ENCODE data around the gene WDR18.
"Not testable (repeated sequence)": the region's sequence is repeated elsewhere in the genome, so short reads cannot be mapped to it uniquely, and the experiment has no call there.

The WDR18 gene

GRCh38 chr19:948842-949496 is 35.2 kb upstream of the WDR18 start:
- no peak for DNase-seq (ENCODE audit: low read depth in 2 of 2)

- DNase-seq (ENCODE audit: low read depth in 2 of 2), result no peak
Observed at GRCh38 chr19:950352-951066, 33.6 kb upstream of the WDR18 start.

- no peak for DNase-seq (ENCODE audit: low read depth in 2 of 2)
Observed at GRCh38 chr19:952049-952679, 32.0 kb upstream of the WDR18 start.

GRCh38 chr19:952680-953444 is 31.3 kb upstream of the WDR18 start:
- DNase-seq (ENCODE audit: low read depth in 2 of 2), result no peak

GRCh38 chr19:953445-954271 is 30.5 kb upstream of the WDR18 start:
- DNase-seq (ENCODE audit: low read depth in 2 of 2), result no peak

- no peak for DNase-seq (ENCODE audit: low read depth in 2 of 2)
Observed at GRCh38 chr19:954272-954671, 29.9 kb upstream of the WDR18 start.

DNA sequence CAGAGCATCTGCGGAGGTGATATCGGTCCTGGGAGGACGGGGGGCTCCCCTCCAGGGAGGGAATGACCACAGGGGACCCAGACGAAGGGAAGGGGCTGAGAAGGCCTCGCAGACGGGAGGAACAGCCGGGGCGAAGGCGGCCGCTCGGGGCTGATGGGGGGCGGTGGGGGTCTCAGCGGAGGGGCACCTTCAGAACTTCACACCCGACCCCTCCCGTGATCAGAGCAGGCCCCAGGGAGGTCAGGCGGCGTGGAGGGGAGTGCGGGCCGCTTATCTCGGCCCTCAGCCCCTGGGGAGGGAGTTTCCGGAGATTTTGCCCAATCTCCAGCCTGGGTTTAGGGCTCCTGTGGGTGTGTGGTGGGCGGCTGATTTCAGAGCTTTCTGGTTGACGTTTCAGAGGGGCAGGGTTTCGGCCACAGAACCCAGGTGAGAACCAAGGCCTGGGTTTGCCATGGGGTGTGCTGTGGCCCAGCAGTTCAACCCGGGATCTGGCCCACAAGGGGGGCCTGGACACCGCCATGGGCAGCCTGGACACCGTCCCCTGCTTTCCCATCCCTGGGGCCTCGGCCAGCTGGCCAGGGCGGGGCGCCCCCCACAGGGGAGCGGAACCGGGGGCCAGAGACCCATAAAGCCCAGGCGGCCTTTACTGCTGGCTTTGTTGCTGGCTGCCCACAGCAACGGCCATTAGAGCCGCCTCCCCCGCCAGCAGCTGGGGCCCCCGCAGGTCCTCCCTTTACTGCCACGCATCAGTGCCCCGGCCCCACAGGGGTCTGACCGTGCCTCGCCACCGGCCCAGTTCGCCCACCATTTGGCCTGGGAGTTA is 29.3 kb upstream of the WDR18 start:
- no peak for DNase-seq (ENCODE audit: low read depth in 2 of 2)

DNA sequence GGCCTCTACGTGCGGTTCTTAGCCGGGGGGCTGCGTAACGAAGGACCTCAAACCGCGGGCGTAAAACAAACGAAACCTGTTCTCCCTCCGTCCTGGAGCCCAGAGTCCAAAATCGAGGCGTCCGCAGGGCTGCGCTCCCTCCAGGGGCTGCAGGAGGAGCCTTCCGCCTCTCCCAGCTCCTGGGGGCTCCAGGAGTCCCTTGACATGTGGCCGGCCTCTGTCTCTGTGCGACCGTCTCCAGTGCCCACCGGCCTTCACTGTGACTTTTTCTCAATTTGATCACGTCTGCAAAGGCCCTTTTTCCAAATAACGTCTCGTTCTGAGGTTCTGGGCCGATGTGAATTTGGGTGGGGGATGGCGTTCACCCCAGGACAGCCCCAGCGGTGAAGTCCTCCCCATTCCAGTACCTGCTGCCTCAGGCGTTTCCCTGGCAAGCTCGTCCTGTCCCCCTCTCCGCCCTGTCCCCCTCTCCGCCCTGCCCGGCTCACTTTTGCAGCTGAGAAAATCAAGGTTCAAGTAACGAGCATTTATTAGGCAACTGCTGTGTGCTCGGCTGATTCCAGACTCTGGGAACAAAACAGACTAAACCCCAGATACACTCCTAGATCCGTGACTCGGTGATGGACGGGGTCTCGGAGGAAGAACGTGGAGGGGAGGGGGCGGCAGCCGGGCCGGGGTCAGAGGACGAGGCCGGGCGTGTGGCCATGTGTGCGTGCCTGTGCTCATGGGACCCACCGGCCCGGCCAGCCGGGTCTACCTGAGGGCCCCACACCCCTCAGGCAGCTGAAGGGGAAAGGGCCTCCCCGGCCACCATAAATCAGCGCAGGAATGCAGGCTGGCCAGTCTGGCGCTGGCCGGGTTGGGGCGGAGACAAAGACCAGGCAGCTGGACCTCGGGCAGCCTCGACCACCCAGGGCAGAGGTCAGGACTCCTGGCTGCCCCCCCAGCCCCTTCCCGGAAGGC is 28.1 kb upstream of the WDR18 start:
- no peak for DNase-seq (ENCODE audit: low read depth in 2 of 2)

DNA sequence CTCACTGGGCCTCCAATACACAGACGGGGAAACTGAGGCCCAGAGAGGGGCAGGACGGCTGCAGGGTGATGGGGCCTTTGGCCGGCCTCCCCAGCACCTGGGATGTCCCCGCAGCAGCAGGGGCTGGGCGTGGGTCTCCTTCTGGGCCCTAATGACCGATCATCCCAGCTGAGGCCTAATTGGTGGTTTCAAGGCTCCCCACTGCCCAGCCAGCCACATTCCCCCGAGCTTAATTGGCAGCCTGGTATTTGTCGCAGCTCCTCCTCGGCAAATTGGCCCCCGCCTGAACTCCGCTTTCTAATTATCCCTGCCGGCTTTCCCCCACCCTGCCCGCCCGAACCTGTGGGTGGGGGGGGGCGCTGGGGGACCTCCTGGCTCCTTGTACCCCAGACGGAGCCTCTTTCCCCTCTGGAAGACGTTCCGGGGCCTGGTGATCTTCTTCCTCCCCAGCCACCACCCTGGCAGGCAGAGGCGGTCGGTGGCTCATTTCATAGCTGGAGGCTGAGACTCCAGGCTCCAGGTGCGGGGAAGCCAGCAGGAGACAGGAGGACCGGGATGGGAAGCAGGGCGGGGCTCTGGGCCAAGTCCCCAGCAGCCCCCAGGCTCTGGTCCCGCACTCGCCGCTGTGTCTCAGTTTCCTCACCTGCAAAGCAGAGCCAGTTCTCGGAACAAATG is 27.2 kb upstream of the WDR18 start:
- DNase-seq (ENCODE audit: low read depth in 2 of 2), result no peak

DNA sequence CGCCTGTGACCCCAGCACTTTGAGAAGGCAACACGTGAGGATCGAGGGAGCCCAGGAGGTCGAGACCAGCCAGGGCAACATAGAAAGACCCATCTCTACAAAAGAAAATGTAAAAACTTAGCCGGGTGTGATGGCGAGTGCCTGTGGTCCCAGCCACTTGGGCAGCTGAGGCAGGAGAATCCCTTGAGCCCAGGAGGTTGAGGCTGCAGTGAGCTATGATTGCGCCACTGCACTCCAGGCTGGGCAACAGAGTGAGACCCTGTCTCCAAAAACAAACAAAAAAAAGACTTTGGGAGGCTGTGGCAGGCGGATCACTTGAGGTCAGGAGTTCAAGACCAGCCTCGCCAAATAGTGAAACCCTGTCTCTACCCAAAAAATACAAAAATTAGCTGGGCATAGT is 26.6 kb upstream of the WDR18 start:
- not testable (repeated sequence) for DNase-seq (ENCODE audit: low read depth in 2 of 2)

- DNase-seq (ENCODE audit: low read depth in 2 of 2), result peak; percentile 33 to 37
Observed at GRCh38 chr19:958967-959855, 24.9 kb upstream of the WDR18 start.

GRCh38 chr19:960020-960419 is 24.1 kb upstream of the WDR18 start:
- no peak for DNase-seq (ENCODE audit: low read depth in 2 of 2)

DNA sequence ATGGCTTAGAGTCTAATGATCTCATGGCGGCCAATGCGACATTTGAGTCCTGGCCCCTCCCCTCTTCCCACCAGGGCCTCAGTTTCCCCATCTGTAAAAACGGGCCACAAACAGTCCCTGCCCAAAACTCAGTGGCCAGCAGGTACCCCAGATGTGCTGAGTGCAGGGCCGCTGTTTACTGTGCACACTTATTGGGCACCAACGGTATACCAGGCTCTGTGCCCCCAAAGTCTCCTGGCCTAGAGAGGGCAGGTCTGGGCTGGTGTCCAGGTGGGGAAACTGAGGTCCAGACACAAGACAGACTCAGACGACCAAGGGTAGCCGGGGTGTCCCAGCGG is 23.6 kb upstream of the WDR18 start:
- DNase-seq (ENCODE audit: low read depth in 2 of 2), result no peak

- no peak for DNase-seq (ENCODE audit: low read depth in 2 of 2)
Observed at GRCh38 chr19:961866-962620, 22.1 kb upstream of the WDR18 start.

DNA sequence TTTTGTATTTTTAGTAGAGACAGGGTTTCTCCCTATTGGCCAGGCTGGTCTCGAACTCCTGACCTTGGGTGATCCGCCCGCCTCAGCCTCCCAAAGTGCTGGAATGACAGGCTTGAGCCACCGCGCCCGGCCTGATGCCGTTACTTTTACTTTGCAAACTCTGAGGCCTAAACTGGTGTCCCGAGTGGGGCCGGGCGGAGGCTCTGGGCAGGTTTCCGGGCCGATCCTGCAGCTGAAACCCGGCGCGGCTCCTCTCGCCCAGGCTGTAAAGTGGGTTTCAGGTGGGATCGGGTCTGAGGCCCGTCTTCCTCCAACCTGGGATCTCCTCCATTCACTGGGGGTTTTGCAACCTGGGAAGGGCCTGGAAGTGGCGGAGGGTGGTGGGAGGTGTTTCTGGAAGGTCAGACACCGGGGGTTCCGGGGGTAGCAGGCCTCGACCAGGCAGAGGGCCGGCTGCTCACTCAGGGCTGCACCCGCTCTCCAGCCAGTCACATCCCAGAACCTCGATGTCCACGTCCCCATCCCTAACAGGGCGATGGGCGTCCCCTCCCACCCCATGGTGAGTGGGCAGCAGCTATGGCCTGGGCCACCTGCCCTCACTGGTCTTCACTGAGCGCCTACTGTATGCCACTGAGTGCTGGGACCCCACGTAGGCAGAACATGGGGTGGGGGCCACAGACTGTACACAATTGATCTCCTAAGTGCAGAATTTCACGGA is 21.3 kb upstream of the WDR18 start:
- DNase-seq (ENCODE audit: low read depth in 2 of 2), result no peak

- DNase-seq (ENCODE audit: low read depth in 2 of 2), result no peak
Observed at GRCh38 chr19:963486-963951, 20.6 kb upstream of the WDR18 start.
